ENCODE data around the gene ATAD3B.
"Not testable (repeated sequence)": the region's sequence is repeated elsewhere in the genome, so short reads cannot be mapped to it uniquely, and the experiment has no call there.

Gene ATAD3B

GRCh38 chr1:1477206-1477605, 5.6 kb downstream of the ATAD3B start:
- in situ Hi-C loops (cut with MboI; ENCODE audit: low sequenced_read_pairs) = no loop called here

GRCh38 chr1:1479547-1480487, 8.3 kb downstream of the ATAD3B start:
- in situ Hi-C loops (cut with MboI; ENCODE audit: low sequenced_read_pairs) = no loop called here

- in situ Hi-C loops (cut with MboI; ENCODE audit: low sequenced_read_pairs) = not testable (repeated sequence)
These were observed 8.9 kb downstream of the ATAD3B start for GRCh38 chr1:1480488-1480867.

GRCh38 chr1:1481811-1482210, 10.2 kb downstream of the ATAD3B start:
- in situ Hi-C loops (cut with MboI; ENCODE audit: low sequenced_read_pairs) = not testable (repeated sequence)

- in situ Hi-C loops (cut with MboI; ENCODE audit: low sequenced_read_pairs) = no loop called here
These were observed 11.3 kb downstream of the ATAD3B start for GRCh38 chr1:1482856-1483255.

- in situ Hi-C loops (cut with MboI; ENCODE audit: low sequenced_read_pairs) = no loop called here
These were observed 12.1 kb downstream of the ATAD3B start for GRCh38 chr1:1483714-1484113.

- in situ Hi-C loops (cut with MboI; ENCODE audit: low sequenced_read_pairs) = not testable (repeated sequence)
These were observed 13.6 kb downstream of the ATAD3B start for GRCh38 chr1:1484976-1485750.

GRCh38 chr1:1485755-1486317, 14.3 kb downstream of the ATAD3B start:
- in situ Hi-C loops (cut with MboI; ENCODE audit: low sequenced_read_pairs) = not testable (repeated sequence)

GRCh38 chr1:1487701-1488100, 16.1 kb downstream of the ATAD3B start:
- in situ Hi-C loops (cut with MboI; ENCODE audit: low sequenced_read_pairs) = no loop called here

- in situ Hi-C loops (cut with MboI; ENCODE audit: low sequenced_read_pairs) = no loop called here
These were observed 17.7 kb downstream of the ATAD3B start for GRCh38 chr1:1489231-1489630.

GRCh38 chr1:1489861-1490260, 18.3 kb downstream of the ATAD3B start:
- in situ Hi-C loops (cut with MboI; ENCODE audit: low sequenced_read_pairs) = no loop called here

- in situ Hi-C loops (cut with MboI; ENCODE audit: low sequenced_read_pairs) = no loop called here
These were observed 19.2 kb downstream of the ATAD3B start for GRCh38 chr1:1490633-1491230.

GRCh38 chr1:1491601-1492000, 20.0 kb downstream of the ATAD3B start:
- in situ Hi-C loops (cut with MboI; ENCODE audit: low sequenced_read_pairs) = no loop called here

GRCh38 chr1:1494311-1494710, 22.7 kb downstream of the ATAD3B start:
- in situ Hi-C loops (cut with MboI; ENCODE audit: low sequenced_read_pairs) = not testable (repeated sequence)

GRCh38 chr1:1495461-1495975, 24.0 kb downstream of the ATAD3B start:
- in situ Hi-C loops (cut with MboI; ENCODE audit: low sequenced_read_pairs) = not testable (repeated sequence)

GRCh38 chr1:1504777-1505365, 33.3 kb downstream of the ATAD3B start:
- in situ Hi-C loops (cut with MboI; ENCODE audit: low sequenced_read_pairs) = not testable (repeated sequence)

- in situ Hi-C loops (cut with MboI; ENCODE audit: low sequenced_read_pairs) = not testable (repeated sequence)
These were observed 33.8 kb downstream of the ATAD3B start for GRCh38 chr1:1505366-1505798.

GRCh38 chr1:1505801-1506200, 34.2 kb downstream of the ATAD3B start:
- in situ Hi-C loops (cut with MboI; ENCODE audit: low sequenced_read_pairs) = not testable (repeated sequence)

- in situ Hi-C loops (cut with MboI; ENCODE audit: low sequenced_read_pairs) = no loop called here
These were observed 35.7 kb downstream of the ATAD3B start for GRCh38 chr1:1507305-1507704.

- in situ Hi-C loops (cut with MboI; ENCODE audit: low sequenced_read_pairs) = not testable (repeated sequence)
These were observed 37.4 kb downstream of the ATAD3B start for GRCh38 chr1:1508775-1509464.

Measured in hTERT RPE-1 (cell line).